Liver (tissue), 9 donors: ENCODE results near the gene NEK6. TPM values are rescaled to one million over a fixed set of nuclear protein-coding genes. Genes with fewer than 3 reads are reported as not detected.

ENCODE experiments used
- DNase-seq: peaks from one replicate; pipeline ENCODE4 v3.0.0-alpha.2; 2017; ENCODE audit warnings: low spot score
- H3K27ac ChIP-seq, 2 donors: one replicate each; pipeline ENCODE4 v1.7.0; 2013; ENCODE audit warnings: inconsistent platforms in 2 of 2, low read length in 2 of 2, control low read depth in 1 of 2, low read depth in 1 of 2, mild to moderate bottlenecking in 1 of 2
- H3K27me3 ChIP-seq, 4 donors: one replicate each; pipeline versions ENCODE4 v1.6.1 to v1.7.0; 2013; ENCODE audit warnings: low read length in 3 of 4, inconsistent platforms in 1 of 4, mild to moderate bottlenecking in 1 of 4, moderate library complexity in 1 of 4; ENCODE audit not compliant: control insufficient read depth in 4 of 4, insufficient read depth in 4 of 4
- H3K36me3 ChIP-seq, 4 donors: one replicate each; pipeline versions ENCODE4 v1.6.1 to v1.7.0; 2013; ENCODE audit warnings: low read length in 3 of 4, mild to moderate bottlenecking in 3 of 4, low read depth in 1 of 4, moderate library complexity in 1 of 4; ENCODE audit not compliant: control insufficient read depth in 4 of 4, insufficient read depth in 3 of 4
- H3K4me1 ChIP-seq, 4 donors: one replicate each; pipeline versions ENCODE4 v1.6.1 to v1.7.0; 2013; ENCODE audit warnings: low read length in 3 of 4, mild to moderate bottlenecking in 3 of 4, moderate library complexity in 1 of 4; ENCODE audit not compliant: control insufficient read depth in 4 of 4, insufficient read depth in 4 of 4
- H3K4me3 ChIP-seq, 3 donors: one replicate each; pipeline versions ENCODE4 v1.6.1 to v1.7.0; 2013; ENCODE audit warnings: low read length in 3 of 3, control low read depth in 1 of 3, low read depth in 1 of 3, mild to moderate bottlenecking in 1 of 3
- H3K9ac ChIP-seq, 2 donors: one replicate each; pipeline ENCODE4 v1.7.0; 2013; ENCODE audit warnings: low read length in 2 of 2, mild to moderate bottlenecking in 2 of 2, moderate library complexity in 2 of 2, control low read depth in 1 of 2, low read depth in 1 of 2
- H3K9me3 ChIP-seq, 4 donors: one replicate each; pipeline versions ENCODE4 v1.6.1 to v1.7.0; 2013; ENCODE audit warnings: low read length in 3 of 4; ENCODE audit not compliant: control insufficient read depth in 4 of 4
- ATF3 ChIP-seq: IDR thresholded peaks from 2 replicates; pipeline ENCODE4 v1.6.1; 2016; ENCODE audit warnings: antibody characterized with exemption
- CTCF ChIP-seq: fragments of 150-350 bp; IDR thresholded peaks from 2 replicates; pipeline ENCODE4 v1.5.1; 2017; ENCODE audit warnings: improper control_type of control experiment, low read depth, low read length; ENCODE audit not compliant: missing input control
- EGR1 ChIP-seq, 2 donors: IDR thresholded peaks; 2 replicates each; pipeline ENCODE4 v1.6.1; 2016 to 2018; ENCODE audit warnings: antibody characterized with exemption in 2 of 2, low read depth in 2 of 2
- FOXA1 ChIP-seq: IDR thresholded peaks from 2 replicates; pipeline ENCODE4 v1.6.1; 2016; ENCODE audit warnings: antibody characterized with exemption
- FOXA2 ChIP-seq: IDR thresholded peaks from 2 replicates; pipeline ENCODE4 v1.6.1; 2016; ENCODE audit warnings: antibody characterized with exemption
- GABPA ChIP-seq, 2 donors: IDR thresholded peaks in 1 of 2; conservative IDR thresholded peaks in 1 of 2; 2 replicates each; pipeline ENCODE4 v1.6.1; 2016; ENCODE audit warnings: antibody characterized with exemption in 2 of 2, mild to moderate bottlenecking in 1 of 2, moderate library complexity in 1 of 2
- HNF4A ChIP-seq, 2 donors: conservative IDR thresholded peaks; 2 replicates each; pipeline ENCODE4 v1.6.1; 2016; ENCODE audit warnings: antibody characterized with exemption in 2 of 2, mild to moderate bottlenecking in 2 of 2
- HNF4G ChIP-seq: IDR thresholded peaks from 2 replicates; pipeline ENCODE4 v1.6.1; 2016; ENCODE audit warnings: antibody characterized with exemption
- JUND ChIP-seq, 2 donors: IDR thresholded peaks; 2 replicates each; pipeline ENCODE4 v1.6.1; 2016; ENCODE audit warnings: antibody characterized with exemption in 2 of 2
- NR2F2 ChIP-seq: IDR thresholded peaks from 2 replicates; pipeline ENCODE4 v1.6.1; 2016; ENCODE audit warnings: antibody characterized with exemption
- RAD21 ChIP-seq, 2 donors: IDR thresholded peaks; 2 replicates each; pipeline ENCODE4 v1.6.1; 2016; ENCODE audit warnings: antibody characterized with exemption in 2 of 2, mild to moderate bottlenecking in 2 of 2
- REST ChIP-seq: IDR thresholded peaks from 2 replicates; pipeline ENCODE4 v1.6.1; 2016; ENCODE audit warnings: antibody characterized with exemption, mild to moderate bottlenecking
- RXRA ChIP-seq, 2 donors: IDR thresholded peaks; 2 replicates each; pipeline ENCODE4 v1.6.1; 2017 to 2018; ENCODE audit warnings: antibody characterized with exemption in 2 of 2, mild to moderate bottlenecking in 1 of 2
- SP1 ChIP-seq: IDR thresholded peaks from 2 replicates; pipeline ENCODE4 v1.6.1; 2018; ENCODE audit warnings: antibody characterized with exemption, mild to moderate bottlenecking
- TAF1 ChIP-seq: conservative IDR thresholded peaks from 2 replicates; pipeline ENCODE4 v1.6.1; 2016; ENCODE audit warnings: antibody characterized with exemption, mild to moderate bottlenecking
- ZBTB33 ChIP-seq: IDR thresholded peaks from 2 replicates; pipeline ENCODE4 v1.6.1; 2016; ENCODE audit warnings: antibody characterized with exemption
- whole genome bisulfite sequencing: extraction: QIAGEN DNeasy Blood & Tissue Kit; methylation state at CpG from one replicate; pipeline ENCODE4 v1.1.7; 2013; 5-methylcytosine and 5-hydroxymethylcytosine counted together
- polyA plus RNA-seq, 2 donors: library from polyadenylated mRNA; stranded (reverse) in 1 of 2; unstranded in 1 of 2; fragments of 200-250 nt in 1 of 2; fragments of >200 nt in 1 of 2; fragmentation: Nextera tagmentation in 1 of 2; extraction: Ambion mirVana in 1 of 2; gene quantifications; one replicate each; pipeline versions ENCODE4 v1.2.1 to v1.2.3, GENCODE V29; 2013 to 2015
- total RNA-seq, 2 donors: library from RNA; depleted of rRNA; stranded (reverse); fragments of >200 nt; gene quantifications; one replicate each; pipeline ENCODE4 v1.2.3, GENCODE V29; 2014
- donor health status: healthy.
- donor health status: healthy.
- donor health status: healthy.
- donor health status: healthy.
- donor health status: healthy.

NEK6 gene
- total and polyA plus RNA-seq, 4 donors = 32.5 to 49.7 (median 42.5) TPM

GRCh38 chr9:124333203-124333579, 75.4 kb downstream of the NEK6 start:
- Histone ChIP-seq H3K4me1 (no peaks in the 10 kb centered on the region), H3K27me3 (no peaks in the 10 kb centered on the region), H3K27ac (no peak overlapping the region), H3K36me3 (peaks cover 10 to 82% (median 48%) of the 10 kb centered on the region in 4 donors), H3K4me3 (no peak overlapping the region), H3K9ac (no peak overlapping the region), H3K9me3 (peaks cover 0 to 6% (median 4%) of the 10 kb centered on the region in 4 donors)
- WGBS = 98% methylated on average over 7 of the region's 7 CpGs
- TF ChIP-seq RXRA (IDR thresholded peaks at IDR 0.05) = no peak
- TF ChIP-seq RAD21 (IDR thresholded peaks at IDR 0.05) = no peak
- TF ChIP-seq ATF3 = no peak
- no peak for TF ChIP-seq JUND (IDR thresholded peaks at IDR 0.05)
- TF ChIP-seq NR2F2 = no peak
- no peak for TF ChIP-seq TAF1
- no peak for TF ChIP-seq EGR1 (IDR thresholded peaks at IDR 0.05; ENCODE audit: low read depth in 2 of 2)
- TF ChIP-seq FOXA1 = no peak
- no peak for TF ChIP-seq GABPA (IDR thresholded peaks at IDR 0.05 in 1 of 2, conservative IDR thresholded peaks at IDR 0.05 in 1 of 2)
- no peak for TF ChIP-seq HNF4A (conservative IDR thresholded peaks at IDR 0.05)
- no peak for TF ChIP-seq ZBTB33
- TF ChIP-seq CTCF = no peak
- TF ChIP-seq SP1 = no peak
- TF ChIP-seq HNF4G = no peak
- no peak for TF ChIP-seq REST
- no peak for TF ChIP-seq FOXA2
- DNase-seq = no peak
